Measurements from ENCODE around the gene ATG10. TPM values are rescaled to one million over a fixed set of nuclear protein-coding genes. Genes with fewer than 3 reads are reported as not detected.

The ATG10 gene
- polyA plus RNA-seq, 1 of the 3 experiments (the other 2 are of a cell fraction): 3.2 TPM

GRCh38 chr5:82165740-82166530, 194.1 kb downstream of the ATG10 start:
- Histone ChIP-seq H3K27me3 (ENCODE audit: insufficient read depth) (no peaks in the 10 kb centered on the region), H3K79me2 (ENCODE audit: insufficient read depth) (no peaks in the 10 kb centered on the region; the same call in 1 of the 2 replicates), H4K20me1 (ENCODE audit: insufficient read depth) (no peaks in the 10 kb centered on the region), H3K9ac (no peak overlapping the region; the same call in 1 of the 2 replicates), H3K4me1 (ENCODE audit: control insufficient read depth in 1 of 2, insufficient read depth in 2 of 2, low read depth in 1 of 2, low read length in 1 of 2) (peaks cover 9 to 47% of the 10 kb centered on the region in 2 experiments), H3K9me3 (no peaks in the 10 kb centered on the region), H3K4me2 (no peak overlapping the region), H3K9me2 (no peaks in the 10 kb centered on the region), H2AFZ (ENCODE audit: low read depth) (no peak overlapping the region), H3K27ac (ENCODE audit: low read depth in 2 of 2, low read length in 1 of 2) (peak overlapping the region; percentile 82 to 99), H3F3A (replicated peaks; ENCODE audit: insufficient read depth) (peaks cover 48% of the 10 kb centered on the region), H3K36me3 (replicated peaks in 1 of 2; ENCODE audit: control insufficient read depth in 1 of 2, insufficient read depth in 2 of 2, low read length in 1 of 2) (no peaks in the 10 kb centered on the region), H3K4me3 (ENCODE audit: low read depth in 2 of 2, low read length in 1 of 2) (no peak overlapping the region; a peak in 1 of 4 replicates)
- POLR2A ChIA-PET: interaction anchor here (1.0 to 2.1 kb wide), 3 partner anchors 194 to 415 kb away, joined by 4 to 9 read pairs (median 5); partner anchors contain the start of genes ATG10 and SSBP2
- CTCF ChIA-PET: interaction anchor here (0.5 to 3.0 kb wide), 37 partner anchors 8 to 983 kb away, joined by 3 to 28 read pairs (median 4); partner anchors contain the start of genes SSBP2 and ZCCHC9
- peak; percentile 53 for DNase-seq
- peak; percentile 91 for TF ChIP-seq CTCF (IDR thresholded peaks at IDR 0.05)
- no peak for TF ChIP-seq MXI1 (IDR thresholded peaks at IDR 0.05; ENCODE audit: low read depth, low read length)
- TF ChIP-seq FOSL2 (IDR thresholded peaks at IDR 0.05; ENCODE audit: borderline replicate concordance, low read depth): 0 out of 2 replicates have a peak, but pooled peaks have one; percentile 5
- TF ChIP-seq NFIC (IDR thresholded peaks at IDR 0.05; ENCODE audit: borderline replicate concordance): peak; percentile 42; the same call in 1 of the 2 replicates
- TF ChIP-seq RAD21 (IDR thresholded peaks at IDR 0.05; ENCODE audit: low read length): peak; percentile 97
- no peak for TF ChIP-seq YY1 (IDR thresholded peaks at IDR 0.05; ENCODE audit: low read depth)
- TF ChIP-seq MAX (IDR thresholded peaks at IDR 0.05; ENCODE audit: low read depth): 0 out of 2 replicates have a peak, but pooled peaks have one; percentile 30
- 0 out of 2 replicates have a peak, but pooled peaks have one; percentile 14 for TF ChIP-seq JUND (IDR thresholded peaks at IDR 0.05)
- 0 out of 2 replicates have a peak, but pooled peaks have one; percentile 35 for TF ChIP-seq PBX3 (IDR thresholded peaks at IDR 0.05)
- no peak for TF ChIP-seq EZH2phosphoT487 (IDR thresholded peaks at IDR 0.05; ENCODE audit: borderline replicate concordance, low read depth)
- TF ChIP-seq SMC3 (IDR thresholded peaks at IDR 0.05; ENCODE audit: low read depth, low read length): peak; percentile 85
- 58% methylated on average over 3 of the region's 3 CpGs for WGBS (ENCODE audit: low lambda C conversion rate)

GRCh38 chr5:82167372-82167935, 195.6 kb downstream of the ATG10 start:
- Histone ChIP-seq H3K27ac (ENCODE audit: low read depth in 2 of 2, low read length in 1 of 2) (peak overlapping the region in 1 of 2 experiments; percentile 68; a peak in 2 of 4 replicates), H3K4me3 (ENCODE audit: low read depth in 2 of 2, low read length in 1 of 2) (no peak overlapping the region), H2AFZ (ENCODE audit: low read depth) (no peak overlapping the region), H3K27me3 (ENCODE audit: insufficient read depth) (no peaks in the 10 kb centered on the region), H3F3A (replicated peaks; ENCODE audit: insufficient read depth) (peaks cover 48% of the 10 kb centered on the region), H3K4me1 (ENCODE audit: control insufficient read depth in 1 of 2, insufficient read depth in 2 of 2, low read depth in 1 of 2, low read length in 1 of 2) (peaks cover 9 to 47% of the 10 kb centered on the region in 2 experiments), H3K36me3 (replicated peaks in 1 of 2; ENCODE audit: control insufficient read depth in 1 of 2, insufficient read depth in 2 of 2, low read length in 1 of 2) (no peaks in the 10 kb centered on the region), H3K4me2 (no peak overlapping the region), H4K20me1 (ENCODE audit: insufficient read depth) (no peaks in the 10 kb centered on the region), H3K9me2 (no peaks in the 10 kb centered on the region), H3K9ac (no peak overlapping the region), H3K79me2 (ENCODE audit: insufficient read depth) (no peaks in the 10 kb centered on the region; the same call in 1 of the 2 replicates), H3K9me3 (no peaks in the 10 kb centered on the region)
- ChIA-PET CTCF (interaction anchor here (1.0 to 1.4 kb wide), 5 partner anchors 60 to 588 kb away, joined by 3 to 4 read pairs (median 4); no protein-coding TSS in a partner anchor), POLR2A (no interaction called here)
- no peak for DNase-seq
- WGBS (ENCODE audit: low lambda C conversion rate): 80% methylated on average over 3 of the region's 3 CpGs
- no peak for TF ChIP-seq FOXJ3 (CRISPR knock-in tag; IDR thresholded peaks at IDR 0.05)
- no peak for TF ChIP-seq SIN3A (IDR thresholded peaks at IDR 0.05; ENCODE audit: borderline replicate concordance, low read depth, low read length)
- TF ChIP-seq REST (IDR thresholded peaks at IDR 0.05; ENCODE audit: low read depth, low read length): no peak
- TF ChIP-seq RCOR1 (IDR thresholded peaks at IDR 0.05; ENCODE audit: low read length): no peak
- TF ChIP-seq NRF1 (IDR thresholded peaks at IDR 0.05; ENCODE audit: low read depth, low read length): no peak
- no peak for TF ChIP-seq JUND (IDR thresholded peaks at IDR 0.05)
- TF ChIP-seq TAF1 (IDR thresholded peaks at IDR 0.05; ENCODE audit: borderline replicate concordance, low read depth, low read length): no peak
- TF ChIP-seq EP300 (IDR thresholded peaks at IDR 0.05; ENCODE audit: borderline replicate concordance in 1 of 2, low read depth in 1 of 2, low read length in 1 of 2): no peak
- TF ChIP-seq FOSL2 (IDR thresholded peaks at IDR 0.05; ENCODE audit: borderline replicate concordance, low read depth): no peak
